K562 (cell line): ENCODE results near the gene CNPY4. TPM values are rescaled to one million over a fixed set of nuclear protein-coding genes. Genes with fewer than 3 reads are reported as not detected.

Experiments used
- CCAR2 ChIP-seq: fragments of 200-400 bp; formaldehyde crosslinking; IDR thresholded peaks from 2 replicates; pipeline ENCODE4 v1.6.1; 2017; ENCODE audit warnings: mild to moderate bottlenecking, low read depth, low read length
- CHCHD3 ChIP-seq: fragments of 250-450 bp; sonication (Bioruptor Pico); IDR thresholded peaks from 2 replicates; pipeline ENCODE4 v2.1.2; 2022; ENCODE audit warnings: mild to moderate bottlenecking
- EP400 ChIP-seq: fragments of 450-650 bp; IDR thresholded peaks from 2 replicates; pipeline ENCODE4 v1.6.1; 2017; ENCODE audit warnings: antibody characterized with exemption, mild to moderate bottlenecking, moderate library complexity
- FOXJ2 ChIP-seq: fragments of 200-800 bp; sonication (Bioruptor generic); IDR thresholded peaks from 2 replicates; pipeline ENCODE4 v1.6.1; 2016; ENCODE audit warnings: missing genetic modification characterization, missing compliant biosample characterization
- GABPB1 ChIP-seq: sonication (generic); formaldehyde crosslinking; IDR thresholded peaks from 2 replicates; pipeline ENCODE4 v1.8.0; 2022; ENCODE audit warnings: mild to moderate bottlenecking, missing genetic modification reagents
- GABPB2 ChIP-seq: fragments of 250-450 bp; sonication (Bioruptor Pico); conservative IDR thresholded peaks from 2 replicates; pipeline ENCODE4 v1.5.1; 2021; ENCODE audit warnings: mild to moderate bottlenecking
- GATAD2B ChIP-seq: fragments of 450-650 bp; IDR thresholded peaks from 2 replicates; pipeline ENCODE4 v1.6.1; 2017; ENCODE audit warnings: mild to moderate bottlenecking, borderline replicate concordance
- HNRNPLL ChIP-seq: fragments of 200-400 bp; formaldehyde crosslinking; IDR thresholded peaks from 2 replicates; pipeline ENCODE4 v1.6.1; 2017; ENCODE audit warnings: low read length, low read depth, mild to moderate bottlenecking; ENCODE audit not compliant: poor library complexity, severe bottlenecking
- JUN ChIP-seq, 2 experiments: sonication (generic) in 1 of 2; formaldehyde crosslinking in 1 of 2; IDR thresholded peaks; 2 replicates each; pipeline versions ENCODE4 v1.6.1 to v1.8.0; 2012 to 2022; ENCODE audit warnings: borderline replicate concordance in 2 of 2, mild to moderate bottlenecking in 2 of 2, improper control_type of control experiment in 1 of 2, low read depth in 1 of 2, low read length in 1 of 2, missing genetic modification reagents in 1 of 2
- MTA1 ChIP-seq: fragments of 450-650 bp; IDR thresholded peaks from 2 replicates; pipeline ENCODE4 v1.6.1; 2017; ENCODE audit warnings: borderline replicate concordance
- MXI1 ChIP-seq: IDR thresholded peaks from 2 replicates; pipeline ENCODE4 v1.6.1; 2011; ENCODE audit warnings: low read depth, mild to moderate bottlenecking, improper control_type of control experiment, low read length
- NFRKB ChIP-seq: fragments of 450-650 bp; IDR thresholded peaks from 2 replicates; pipeline ENCODE4 v1.6.1; 2016; ENCODE audit warnings: low read depth
- NRF1 ChIP-seq, 2 experiments: fragments of 450-650 bp; IDR thresholded peaks in 1 of 2; conservative IDR thresholded peaks in 1 of 2; 2 replicates each; pipeline ENCODE4 v1.6.1; 2014; ENCODE audit warnings: mild to moderate bottlenecking in 2 of 2
- POLR2H ChIP-seq: IDR thresholded peaks from 2 replicates; pipeline ENCODE4 v1.6.1; 2016; ENCODE audit warnings: missing genetic modification characterization, low read depth, mild to moderate bottlenecking, control low read depth, missing compliant biosample characterization, moderate library complexity
- TARDBP ChIP-seq: fragments of 450-650 bp; IDR thresholded peaks from 2 replicates; pipeline ENCODE4 v1.6.1; 2016
- ZNF639 ChIP-seq, 2 experiments: fragments of 200-800 bp in 1 of 2; sonication (Bioruptor generic) in 1 of 2; sonication (generic) in 1 of 2; formaldehyde crosslinking in 1 of 2; IDR thresholded peaks in 1 of 2; conservative IDR thresholded peaks in 1 of 2; 2 replicates each; pipeline versions ENCODE4 v1.5.0 to v1.6.1; 2016 to 2020; ENCODE audit warnings: missing compliant biosample characterization in 1 of 2, missing genetic modification characterization in 1 of 2, missing genetic modification reagents in 1 of 2
- polyA plus RNA-seq, 8 experiments: library from polyadenylated mRNA; depleted of rRNA in 4 of 8; stranded (reverse) in 5 of 8; unstranded in 3 of 8; fragments of >200 nt; fragmentation: Nextera tagmentation in 2 of 8; fragmentation: Illumina TruSeq in 1 of 8; extraction: Ambion mirVana in 2 of 8; extraction: Trizol in 1 of 8; gene quantifications; 2 replicates each; pipeline versions ENCODE4 v1.2.1 to v1.2.3, GENCODE V29; 2011 to 2014; ENCODE audit warnings: inconsistent platforms in 1 of 8, missing spikeins in 1 of 8
- total RNA-seq, 7 experiments: library from RNA; depleted of rRNA in 6 of 7; stranded (reverse); fragments of >200 nt in 6 of 7; fragmentation: Illumina TruSeq in 2 of 7; extraction: Trizol in 2 of 7; gene quantifications; 2 replicates each; pipeline versions ENCODE4 v1.2.1 to v1.2.3, GENCODE V29; 2011 to 2021; ENCODE audit warnings: low replicate concordance in 1 of 7
- TF ChIP-seq, protein P1 (sequence below), 2 experiments: fragments of 450-650 bp; IDR thresholded peaks; 2 replicates each; pipeline ENCODE4 v1.6.1; 2018; ENCODE audit warnings: mild to moderate bottlenecking in 2 of 2, low read depth in 1 of 2; ENCODE audit not compliant: partially characterized antibody in 2 of 2
- TF ChIP-seq, protein P2 (sequence below): fragments of 450-650 bp; formaldehyde crosslinking; IDR thresholded peaks from 2 replicates; pipeline ENCODE4 v1.4.0; 2022; ENCODE audit warnings: mild to moderate bottlenecking, moderate library complexity

Gene CNPY4
- total and polyA plus RNA-seq, 9 of the 15 experiments (the other 6 are each of a cell fraction or from before 2014, with no cell fraction given) = 1.9 to 11.2 (median 7.0) TPM

- TF ChIP-seq, protein P1, sequence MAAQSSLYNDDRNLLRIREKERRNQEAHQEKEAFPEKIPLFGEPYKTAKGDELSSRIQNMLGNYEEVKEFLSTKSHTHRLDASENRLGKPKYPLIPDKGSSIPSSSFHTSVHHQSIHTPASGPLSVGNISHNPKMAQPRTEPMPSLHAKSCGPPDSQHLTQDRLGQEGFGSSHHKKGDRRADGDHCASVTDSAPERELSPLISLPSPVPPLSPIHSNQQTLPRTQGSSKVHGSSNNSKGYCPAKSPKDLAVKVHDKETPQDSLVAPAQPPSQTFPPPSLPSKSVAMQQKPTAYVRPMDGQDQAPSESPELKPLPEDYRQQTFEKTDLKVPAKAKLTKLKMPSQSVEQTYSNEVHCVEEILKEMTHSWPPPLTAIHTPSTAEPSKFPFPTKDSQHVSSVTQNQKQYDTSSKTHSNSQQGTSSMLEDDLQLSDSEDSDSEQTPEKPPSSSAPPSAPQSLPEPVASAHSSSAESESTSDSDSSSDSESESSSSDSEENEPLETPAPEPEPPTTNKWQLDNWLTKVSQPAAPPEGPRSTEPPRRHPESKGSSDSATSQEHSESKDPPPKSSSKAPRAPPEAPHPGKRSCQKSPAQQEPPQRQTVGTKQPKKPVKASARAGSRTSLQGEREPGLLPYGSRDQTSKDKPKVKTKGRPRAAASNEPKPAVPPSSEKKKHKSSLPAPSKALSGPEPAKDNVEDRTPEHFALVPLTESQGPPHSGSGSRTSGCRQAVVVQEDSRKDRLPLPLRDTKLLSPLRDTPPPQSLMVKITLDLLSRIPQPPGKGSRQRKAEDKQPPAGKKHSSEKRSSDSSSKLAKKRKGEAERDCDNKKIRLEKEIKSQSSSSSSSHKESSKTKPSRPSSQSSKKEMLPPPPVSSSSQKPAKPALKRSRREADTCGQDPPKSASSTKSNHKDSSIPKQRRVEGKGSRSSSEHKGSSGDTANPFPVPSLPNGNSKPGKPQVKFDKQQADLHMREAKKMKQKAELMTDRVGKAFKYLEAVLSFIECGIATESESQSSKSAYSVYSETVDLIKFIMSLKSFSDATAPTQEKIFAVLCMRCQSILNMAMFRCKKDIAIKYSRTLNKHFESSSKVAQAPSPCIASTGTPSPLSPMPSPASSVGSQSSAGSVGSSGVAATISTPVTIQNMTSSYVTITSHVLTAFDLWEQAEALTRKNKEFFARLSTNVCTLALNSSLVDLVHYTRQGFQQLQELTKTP (IDR thresholded peaks at IDR 0.05; ENCODE audit: low read depth in 1 of 2, partially characterized antibody in 2 of 2) = peak in 1 of 2 experiments; percentile 48
- TF ChIP-seq CCAR2 (no peak), ZNF639 (CRISPR knock-in tag; conservative IDR thresholded peaks at IDR 0.05 in 1 of 2, IDR thresholded peaks at IDR 0.05 in 1 of 2) (no peak), FOXJ2 (tag) (no peak), POLR2H (tag) (no peak), HNRNPLL (peak; percentile 16), GATAD2B (no peak), NFRKB (no peak), JUN (IDR thresholded peaks at IDR 0.05; ENCODE audit: borderline replicate concordance, low read depth, low read length) (peak; percentile 94), JUN (CRISPR knock-in tag; IDR thresholded peaks at IDR 0.05; ENCODE audit: borderline replicate concordance) (0 out of 2 replicates have a peak, but pooled peaks have one; percentile 62), CHCHD3 (no peak), GABPB2 (no peak), MTA1 (peak; percentile 74), NRF1 (conservative IDR thresholded peaks at IDR 0.05 in 1 of 2, IDR thresholded peaks at IDR 0.05 in 1 of 2) (no peak; a peak in 1 of 4 replicates), GABPB1 (CRISPR knock-in tag) (0 out of 2 replicates have a peak, but pooled peaks have one; percentile 45), MXI1 (peak; percentile 60; the same call in 1 of the 2 replicates), TARDBP (0 out of 2 replicates have a peak, but pooled peaks have one; percentile 73), EP400 (peak; percentile 55; the same call in 1 of the 2 replicates)
- TF ChIP-seq, protein P2, sequence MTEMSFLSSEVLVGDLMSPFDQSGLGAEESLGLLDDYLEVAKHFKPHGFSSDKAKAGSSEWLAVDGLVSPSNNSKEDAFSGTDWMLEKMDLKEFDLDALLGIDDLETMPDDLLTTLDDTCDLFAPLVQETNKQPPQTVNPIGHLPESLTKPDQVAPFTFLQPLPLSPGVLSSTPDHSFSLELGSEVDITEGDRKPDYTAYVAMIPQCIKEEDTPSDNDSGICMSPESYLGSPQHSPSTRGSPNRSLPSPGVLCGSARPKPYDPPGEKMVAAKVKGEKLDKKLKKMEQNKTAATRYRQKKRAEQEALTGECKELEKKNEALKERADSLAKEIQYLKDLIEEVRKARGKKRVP = no peak
These were observed 38.1 kb downstream of the CNPY4 start (continued) for GRCh38 chr7:100157334-100158228.
